GM21447 (cell line): ENCODE data around the gene KIF3B.
A peak's percentile ranks its signal among the peaks of the same experiment; 100 is the strongest.
"Not testable (repeated sequence)": the region's sequence is repeated elsewhere in the genome, so short reads cannot be mapped to it uniquely, and the experiment has no call there.

ENCODE experiments used
- ATAC-seq: cut with Tn5 transposase; IDR thresholded peaks from one replicate; pipeline ENCODE4 v1.9.1; 2021; ENCODE audit not compliant: unreplicated experiment

Gene KIF3B

GRCh38 chr20:32327087-32327681, 49.7 kb downstream of the KIF3B start:
- no peak for ATAC-seq

- ATAC-seq = no peak
These were observed 52.5 kb downstream of the KIF3B start for GRCh38 chr20:32329817-32330554.

DNA sequence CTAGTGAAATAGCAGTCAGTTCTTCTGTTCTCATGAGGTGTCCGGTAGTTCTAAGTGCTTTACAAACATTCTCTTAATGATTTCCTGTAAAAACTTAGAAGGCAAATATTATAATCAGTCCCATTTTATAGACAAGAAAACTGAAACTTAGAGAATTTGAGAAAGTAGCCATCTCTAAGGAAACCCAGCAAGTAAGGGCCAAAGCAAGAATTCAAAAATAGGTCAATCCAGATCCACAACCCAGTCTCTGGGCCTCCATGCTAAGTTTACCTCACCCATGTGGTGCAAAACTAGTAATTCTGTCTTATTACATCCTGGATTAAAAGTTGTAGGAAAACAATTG, 53.1 kb downstream of the KIF3B start:
- ATAC-seq = no peak

GRCh38 chr20:32332614-32333013, 55.2 kb downstream of the KIF3B start:
- no peak for ATAC-seq

GRCh38 chr20:32333181-32333987, 55.9 kb downstream of the KIF3B start:
- peak; percentile 61 for ATAC-seq

GRCh38 chr20:32333988-32334885, 56.8 kb downstream of the KIF3B start:
- peak; percentile 50 for ATAC-seq

GRCh38 chr20:32336918-32337347, 59.5 kb downstream of the KIF3B start:
- no peak for ATAC-seq

- no peak for ATAC-seq
These were observed 60.6 kb downstream of the KIF3B start for GRCh38 chr20:32337937-32338661.

DNA sequence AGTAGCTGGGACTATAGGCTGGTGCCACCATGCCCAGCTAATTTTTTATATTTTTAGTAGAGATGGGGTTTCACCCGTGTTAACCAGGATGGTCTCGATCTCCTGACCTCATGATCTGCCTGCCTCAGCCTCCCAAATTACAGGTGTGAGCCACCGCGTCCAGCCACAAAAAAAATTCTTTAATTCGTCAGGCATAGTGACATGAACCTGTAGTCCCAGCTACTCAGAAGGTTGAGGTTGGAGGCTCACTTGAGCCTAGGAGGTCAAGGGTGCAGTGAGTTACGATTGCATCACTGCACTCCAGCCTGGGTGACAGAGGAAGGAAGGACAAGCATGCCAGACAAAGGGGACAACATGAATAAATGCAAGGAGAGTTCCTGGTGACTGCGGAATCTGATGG, 61.2 kb downstream of the KIF3B start:
- no peak for ATAC-seq

DNA sequence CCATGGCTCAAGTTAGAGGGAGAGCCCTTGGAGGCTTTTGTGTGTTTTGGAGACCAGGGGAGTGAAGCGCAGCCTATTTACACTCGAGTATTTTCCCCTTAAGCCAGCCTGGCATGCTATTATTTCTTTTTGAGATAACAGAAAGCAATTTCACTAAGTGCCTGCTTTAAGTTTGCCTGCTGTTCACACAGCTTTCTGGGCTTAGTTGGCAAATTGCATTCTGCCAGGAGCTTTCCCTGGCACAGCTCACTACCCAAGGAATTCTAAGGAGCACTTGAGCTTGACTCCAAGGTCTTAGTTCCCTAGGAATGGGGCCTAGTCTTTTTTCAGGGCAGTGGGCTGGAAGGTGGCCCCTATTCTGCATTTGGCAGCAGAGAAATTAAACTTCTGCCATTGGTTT, 61.7 kb downstream of the KIF3B start:
- ATAC-seq = no peak

DNA sequence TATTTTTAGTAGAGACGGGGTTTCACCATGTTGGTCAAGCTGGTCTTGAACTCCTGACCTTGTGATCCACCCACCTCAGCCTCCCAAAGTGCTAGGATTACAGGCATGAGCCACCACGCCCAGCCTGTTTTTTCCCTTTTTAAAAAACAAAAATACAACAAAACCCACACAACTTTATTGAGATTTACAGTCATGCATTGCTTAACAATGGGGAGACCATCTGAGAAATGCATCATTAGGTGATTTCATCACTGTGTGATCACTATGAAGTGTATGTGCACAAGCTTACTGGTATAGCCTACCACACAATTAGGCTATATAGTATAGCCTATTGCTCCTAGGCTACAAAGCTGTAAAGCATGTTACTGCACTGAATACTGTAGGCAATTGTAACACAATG, 63.6 kb downstream of the KIF3B start:
- ATAC-seq = not testable (repeated sequence)

GRCh38 chr20:32343439-32343838, 66.0 kb downstream of the KIF3B start:
- ATAC-seq = no peak

DNA sequence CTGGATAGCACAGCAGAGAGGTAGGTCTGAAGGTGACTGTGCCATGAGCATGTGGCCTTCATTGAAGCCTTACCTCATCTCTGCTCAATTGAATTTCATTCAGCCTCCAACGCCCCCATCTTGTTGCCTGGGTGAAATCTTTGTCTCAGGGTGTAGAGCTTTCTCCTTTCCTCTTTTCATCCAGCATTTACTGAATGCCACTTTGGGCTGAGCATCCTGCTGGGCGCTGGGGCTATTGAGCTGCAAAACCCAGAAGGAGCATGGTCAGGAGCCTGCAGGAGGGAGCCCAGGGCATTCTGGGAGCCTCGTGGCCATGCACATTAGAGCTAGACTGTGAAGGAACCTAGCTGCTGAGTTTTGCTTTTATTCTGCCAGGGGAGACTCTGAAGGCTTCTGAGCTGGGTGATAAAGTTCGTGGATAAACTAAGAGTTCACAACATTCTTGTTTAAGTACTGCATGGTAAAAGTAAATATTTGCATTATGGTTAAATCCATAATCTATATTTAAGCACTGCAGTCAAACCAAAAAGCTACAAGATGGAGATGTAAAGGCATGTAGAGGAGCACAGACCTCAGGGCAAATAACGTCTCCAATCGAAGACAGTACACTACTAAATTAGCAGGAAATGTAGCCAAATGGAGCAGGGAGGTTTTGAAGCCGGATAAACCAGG, 67.5 kb downstream of the KIF3B start:
- no peak for ATAC-seq

DNA sequence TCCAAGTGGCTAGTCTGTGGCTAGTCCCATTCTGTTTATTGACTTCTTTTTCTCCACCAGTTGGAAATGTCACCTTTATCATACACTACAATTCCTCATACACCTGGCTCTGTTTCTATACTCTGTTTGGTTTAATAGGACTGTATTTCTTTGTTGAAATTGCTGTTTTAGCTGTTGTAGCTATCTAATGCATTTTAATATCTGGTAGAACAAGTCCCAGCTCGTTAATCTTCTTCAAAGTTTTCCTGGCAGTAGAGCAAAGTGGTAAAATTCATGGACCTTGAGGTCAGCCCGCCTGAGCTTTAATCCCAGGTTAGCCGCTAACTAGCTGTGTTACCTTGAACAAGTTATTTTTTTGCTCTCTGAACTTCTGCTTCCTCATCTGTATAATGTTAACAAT, 70.8 kb downstream of the KIF3B start:
- no peak for ATAC-seq

DNA sequence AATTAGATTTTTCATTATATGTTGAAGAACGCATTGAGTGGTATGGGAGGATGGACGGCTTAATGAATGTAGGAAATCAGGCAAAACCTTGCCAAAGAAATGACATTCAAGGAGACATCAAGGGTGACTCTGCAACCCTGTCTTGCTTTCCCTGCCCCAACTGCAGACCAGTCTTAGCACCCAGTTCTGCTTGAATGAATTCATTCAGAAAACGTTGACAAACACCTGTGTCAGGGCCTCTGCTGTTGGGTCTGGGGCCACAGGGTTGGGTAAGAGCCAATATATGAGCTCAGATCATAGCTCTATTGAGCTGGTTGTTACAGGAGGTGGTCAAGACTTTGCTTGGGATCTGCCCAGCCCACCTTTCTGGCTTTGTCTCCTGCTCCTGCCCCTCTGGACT, 73.0 kb downstream of the KIF3B start:
- no peak for ATAC-seq

- ATAC-seq = no peak
These were observed 74.8 kb downstream of the KIF3B start for GRCh38 chr20:32352121-32352720.

- no peak for ATAC-seq
These were observed 76.5 kb downstream of the KIF3B start for GRCh38 chr20:32353848-32354496.

DNA sequence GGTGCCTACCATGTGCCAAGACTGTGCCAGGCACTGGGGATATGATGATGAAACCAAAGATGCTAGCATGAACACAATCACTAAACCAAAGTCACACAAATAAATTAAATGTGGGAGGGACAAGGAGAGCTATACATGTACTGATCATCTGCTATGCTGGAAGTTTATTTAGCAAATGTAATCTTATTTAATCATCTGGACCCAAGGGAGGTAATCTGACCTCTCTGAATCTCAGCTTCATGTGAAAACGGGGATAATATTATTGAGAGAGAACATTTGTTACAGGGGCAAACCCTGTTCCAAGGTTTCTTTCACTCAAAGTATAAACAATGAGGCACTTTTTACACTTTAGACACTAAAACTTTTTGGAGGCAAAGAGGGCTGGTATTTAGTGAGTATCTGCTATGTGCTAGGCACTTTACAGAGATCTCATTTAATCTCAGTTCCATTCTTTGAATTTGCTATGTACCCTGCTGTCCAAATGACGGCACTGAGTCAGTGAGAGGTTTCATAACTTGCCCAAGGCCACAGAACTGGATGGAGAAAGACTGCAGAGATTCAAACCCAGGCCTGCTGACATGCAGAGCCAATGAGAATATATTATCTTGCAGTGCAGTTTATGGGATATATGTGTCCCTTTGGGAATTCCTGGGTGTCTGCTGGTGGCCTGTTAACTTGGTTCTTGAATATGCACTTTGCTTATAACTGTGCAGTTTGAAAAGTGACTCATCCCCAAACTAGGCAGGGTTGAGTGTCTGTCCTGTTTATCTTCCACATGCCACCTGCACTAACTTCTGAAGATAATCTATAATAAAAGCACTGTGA, 77.4 kb downstream of the KIF3B start:
- peak; percentile 27 for ATAC-seq
